Parathyroid adenoma (tissue), 2 donors: ENCODE measurements around the gene TIMM10.

ENCODE experiments used
- H2AFZ ChIP-seq: fragments of 300-600 bp; sonication (generic); one replicate; pipeline ENCODE4 v1.7.0; 2017; ENCODE audit warnings: antibody characterized with exemption, mild to moderate bottlenecking
- H3K27ac ChIP-seq: fragments of 300-600 bp; sonication (generic); one replicate; pipeline ENCODE4 v1.7.0; 2017
- H3K27me3 ChIP-seq: fragments of 300-600 bp; sonication (generic); one replicate; pipeline ENCODE4 v1.7.0; 2017; ENCODE audit warnings: low read length; ENCODE audit not compliant: control insufficient read depth, insufficient read depth
- H3K36me3 ChIP-seq: fragments of 300-600 bp; sonication (generic); one replicate; pipeline ENCODE4 v1.7.0; 2017; ENCODE audit warnings: low read length; ENCODE audit not compliant: control insufficient read depth, insufficient read depth
- H3K4me1 ChIP-seq: fragments of 300-600 bp; sonication (generic); one replicate; pipeline ENCODE4 v1.7.0; 2017; ENCODE audit warnings: control low read depth
- H3K4me2 ChIP-seq: fragments of 300-600 bp; sonication (generic); one replicate; pipeline ENCODE4 v1.7.0; 2017; ENCODE audit warnings: low read length
- H3K4me3 ChIP-seq: fragments of 300-600 bp; sonication (generic); one replicate; pipeline ENCODE4 v1.7.0; 2017; ENCODE audit warnings: low read depth, low read length
- H3K79me2 ChIP-seq: fragments of 300-600 bp; sonication (generic); one replicate; pipeline ENCODE4 v1.7.0; 2017; ENCODE audit warnings: control low read depth
- H3K9ac ChIP-seq: fragments of 300-600 bp; sonication (generic); one replicate; pipeline ENCODE4 v1.7.0; 2017; ENCODE audit warnings: mild to moderate bottlenecking
- H3K9me3 ChIP-seq: fragments of 300-600 bp; sonication (generic); one replicate; pipeline ENCODE4 v1.7.0; 2017; ENCODE audit warnings: low read length; ENCODE audit not compliant: control insufficient read depth
- TF ChIP-seq, protein P1 (sequence below): fragments of 300-600 bp; sonication (generic); IDR thresholded peaks from one replicate; pipeline ENCODE4 v1.7.0; 2017; ENCODE audit warnings: antibody characterized with exemption, mild to moderate bottlenecking
- donor health status: primary hyperparathyroidism.

Gene TIMM10

DNA sequence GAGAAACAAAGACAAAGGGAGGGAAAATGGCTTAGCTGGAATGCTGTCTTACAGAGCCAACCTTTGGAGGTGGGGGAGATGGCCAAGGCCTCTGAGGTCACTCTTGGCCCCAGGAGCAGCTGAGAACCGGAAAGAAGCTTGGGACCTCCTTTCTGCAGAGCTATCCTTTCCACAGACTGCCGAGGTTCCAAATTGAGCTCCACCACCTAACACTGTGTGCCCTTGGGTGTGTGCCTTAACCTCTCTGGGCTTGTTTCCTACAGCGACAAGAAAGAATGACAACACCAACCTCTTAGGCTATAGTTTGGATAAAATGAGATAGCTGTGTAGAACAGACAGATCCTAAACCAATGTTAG lies 47.0 kb downstream of the TIMM10 start:
- H3K9me3 ChIP-seq, result no peaks in the 10 kb centered on the region
- H3K27me3 ChIP-seq, result no peaks in the 10 kb centered on the region
- no peak overlapping the region for H3K4me3 ChIP-seq
- TF ChIP-seq, protein P1, sequence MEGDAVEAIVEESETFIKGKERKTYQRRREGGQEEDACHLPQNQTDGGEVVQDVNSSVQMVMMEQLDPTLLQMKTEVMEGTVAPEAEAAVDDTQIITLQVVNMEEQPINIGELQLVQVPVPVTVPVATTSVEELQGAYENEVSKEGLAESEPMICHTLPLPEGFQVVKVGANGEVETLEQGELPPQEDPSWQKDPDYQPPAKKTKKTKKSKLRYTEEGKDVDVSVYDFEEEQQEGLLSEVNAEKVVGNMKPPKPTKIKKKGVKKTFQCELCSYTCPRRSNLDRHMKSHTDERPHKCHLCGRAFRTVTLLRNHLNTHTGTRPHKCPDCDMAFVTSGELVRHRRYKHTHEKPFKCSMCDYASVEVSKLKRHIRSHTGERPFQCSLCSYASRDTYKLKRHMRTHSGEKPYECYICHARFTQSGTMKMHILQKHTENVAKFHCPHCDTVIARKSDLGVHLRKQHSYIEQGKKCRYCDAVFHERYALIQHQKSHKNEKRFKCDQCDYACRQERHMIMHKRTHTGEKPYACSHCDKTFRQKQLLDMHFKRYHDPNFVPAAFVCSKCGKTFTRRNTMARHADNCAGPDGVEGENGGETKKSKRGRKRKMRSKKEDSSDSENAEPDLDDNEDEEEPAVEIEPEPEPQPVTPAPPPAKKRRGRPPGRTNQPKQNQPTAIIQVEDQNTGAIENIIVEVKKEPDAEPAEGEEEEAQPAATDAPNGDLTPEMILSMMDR, result no peak
- H3K4me2 ChIP-seq, result no peak overlapping the region
- H3K79me2 ChIP-seq, result no peaks in the 10 kb centered on the region
- H3K36me3 ChIP-seq, result no peaks in the 10 kb centered on the region
- H3K27ac ChIP-seq, result no peak overlapping the region
- no peak overlapping the region for H3K9ac ChIP-seq
- H3K4me1 ChIP-seq, result no peaks in the 10 kb centered on the region
- H2AFZ ChIP-seq, result no peak overlapping the region

DNA sequence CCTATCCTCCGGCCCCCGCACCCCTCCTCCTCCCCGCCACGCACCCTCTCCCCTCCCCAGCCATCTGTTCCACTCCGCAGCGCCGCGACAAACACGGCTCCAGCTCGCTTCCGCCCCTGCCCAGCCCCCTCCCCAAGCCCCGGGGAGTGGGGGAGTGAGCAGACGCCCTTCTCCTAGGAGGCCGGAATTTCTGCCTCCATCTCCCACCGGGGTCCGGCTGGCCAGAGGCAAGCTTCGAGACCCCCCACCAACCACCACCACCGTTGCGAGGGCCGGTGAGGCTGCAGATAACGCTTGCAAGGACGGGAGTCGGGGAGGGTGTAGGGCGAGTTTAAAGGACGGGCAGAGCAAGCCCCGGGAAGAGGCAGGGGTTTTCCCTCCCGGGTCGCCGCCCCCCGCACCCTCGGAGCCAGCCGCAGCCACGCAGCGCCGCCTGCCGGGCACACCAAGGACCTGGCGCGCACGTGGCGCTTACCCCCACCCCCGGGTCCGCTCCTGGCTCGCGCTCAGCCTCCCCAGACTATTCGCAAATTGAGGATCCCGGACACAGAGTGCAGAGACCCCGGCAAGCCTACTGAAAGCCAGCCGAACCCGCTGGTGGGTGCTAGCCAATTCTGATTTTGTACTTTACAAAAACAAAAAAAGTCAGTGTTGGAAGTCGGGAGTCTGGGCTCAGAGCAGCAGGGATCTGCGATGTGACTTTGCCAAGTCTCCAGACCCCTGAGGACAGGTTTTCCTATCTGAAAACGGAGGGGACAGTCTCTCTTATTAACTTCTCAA lies 47.6 kb downstream of the TIMM10 start:
- H3K36me3 ChIP-seq, result no peaks in the 10 kb centered on the region
- no peaks in the 10 kb centered on the region for H3K4me1 ChIP-seq
- peak overlapping the region; percentile 33 for H3K4me2 ChIP-seq
- H3K27ac ChIP-seq, result no peak overlapping the region
- H3K4me3 ChIP-seq, result no peak overlapping the region
- no peaks in the 10 kb centered on the region for H3K9me3 ChIP-seq
- H3K27me3 ChIP-seq, result no peaks in the 10 kb centered on the region
- TF ChIP-seq, protein P1, result peak; percentile 32
- H3K79me2 ChIP-seq, result no peaks in the 10 kb centered on the region
- no peak overlapping the region for H2AFZ ChIP-seq
- no peak overlapping the region for H3K9ac ChIP-seq

DNA sequence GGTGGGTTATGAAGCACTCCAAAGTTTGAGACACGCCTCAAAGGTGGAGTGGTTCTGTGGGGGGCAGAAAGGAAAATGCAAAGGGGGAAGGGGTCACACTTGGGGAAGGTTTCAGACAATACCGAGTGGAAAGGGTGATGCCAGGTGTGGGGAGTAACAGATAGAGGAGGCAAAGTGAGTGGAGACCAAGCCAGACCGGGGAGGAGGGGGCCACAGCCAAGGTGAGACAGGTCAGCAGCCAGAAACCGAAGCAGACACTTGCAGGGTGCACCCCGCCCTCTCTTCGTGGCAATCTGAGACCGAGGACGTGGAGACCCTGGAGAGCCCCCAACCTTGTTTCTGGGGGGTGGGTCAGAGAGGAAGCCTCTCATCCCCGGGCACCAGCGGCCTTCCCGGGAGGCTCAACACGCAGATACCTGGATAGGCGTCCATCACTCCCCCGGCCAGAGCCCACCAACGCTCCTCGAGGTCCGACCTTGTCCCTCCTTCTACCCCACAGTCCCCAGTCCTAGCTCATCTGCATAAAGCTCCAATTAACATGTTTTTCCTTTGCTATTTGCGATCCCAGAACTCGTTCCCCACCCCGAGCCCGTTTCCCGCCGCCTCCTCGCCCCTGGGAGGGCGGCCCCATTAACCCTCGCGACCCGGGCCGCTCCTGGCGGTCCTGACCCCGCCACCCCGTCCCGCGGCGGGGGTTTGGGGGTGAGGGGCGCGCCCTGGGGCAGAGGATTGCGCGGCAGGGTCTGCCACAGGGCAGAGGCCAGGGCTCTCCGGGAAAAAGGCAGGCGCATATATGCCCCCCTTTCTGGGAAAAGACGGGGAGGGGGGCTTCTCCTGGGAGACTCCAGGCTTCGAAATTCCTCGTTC lies 48.4 kb downstream of the TIMM10 start:
- Histone ChIP-seq H3K4me3 (no peak overlapping the region), H3K9me3 (no peaks in the 10 kb centered on the region), H3K9ac (no peak overlapping the region), H3K4me2 (peak overlapping the region; percentile 33), H3K4me1 (no peaks in the 10 kb centered on the region), H2AFZ (no peak overlapping the region), H3K27me3 (no peaks in the 10 kb centered on the region), H3K27ac (no peak overlapping the region), H3K36me3 (no peaks in the 10 kb centered on the region), H3K79me2 (no peaks in the 10 kb centered on the region)
- TF ChIP-seq, protein P1, result no peak

DNA sequence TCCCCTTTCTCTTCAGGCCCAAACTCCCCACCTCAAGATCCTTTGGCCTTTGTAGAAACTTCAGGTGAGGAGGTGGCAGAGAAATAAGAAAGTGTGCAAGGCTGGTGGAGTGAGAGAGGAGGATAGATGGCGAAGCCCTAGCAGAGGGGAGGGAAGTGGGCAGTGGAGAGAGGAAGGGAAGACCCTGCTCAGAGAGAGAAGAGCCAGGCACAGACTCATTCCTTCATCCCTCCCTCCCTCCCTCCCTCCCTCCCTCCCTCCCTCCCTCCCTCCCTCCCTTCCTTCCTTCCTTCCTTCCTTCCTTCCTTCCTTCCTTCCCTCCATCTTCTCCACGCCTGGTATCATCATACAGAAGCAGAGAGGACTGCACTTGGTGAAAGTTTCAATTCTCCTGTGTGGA lies 49.2 kb downstream of the TIMM10 start:
- Histone ChIP-seq H2AFZ (no peak overlapping the region), H3K9ac (no peak overlapping the region), H3K4me3 (no peak overlapping the region), H3K79me2 (no peaks in the 10 kb centered on the region), H3K27ac (no peak overlapping the region), H3K36me3 (no peaks in the 10 kb centered on the region), H3K4me1 (no peaks in the 10 kb centered on the region), H3K27me3 (no peaks in the 10 kb centered on the region), H3K4me2 (no peak overlapping the region), H3K9me3 (no peaks in the 10 kb centered on the region)
- TF ChIP-seq, protein P1, result no peak
